Activated T-cell treated with anti-CD3 and anti-CD28 coated beads, Interleukin-2, amount 50 U/mL, for 24 hours (primary cell): ENCODE results near the gene HCN4.

Source experiments
- DNase-seq: peaks from one replicate; pipeline ENCODE4 v3.0.0-alpha.2; 2020
- H3K27ac Mint-ChIP-seq: 2 replicates; pipeline ENCODE4 v1.8.0; 2020; ENCODE audit warnings: mild to moderate bottlenecking, mixed read lengths
- H3K27me3 Mint-ChIP-seq: 2 replicates; pipeline ENCODE4 v1.8.0; 2020; ENCODE audit warnings: mixed read lengths
- H3K36me3 Mint-ChIP-seq: 2 replicates; pipeline ENCODE4 v1.8.0; 2020; ENCODE audit warnings: low read depth, mixed read lengths
- H3K4me1 Mint-ChIP-seq: 2 replicates; pipeline ENCODE4 v1.8.0; 2020; ENCODE audit warnings: low read depth, mixed read lengths
- H3K4me3 Mint-ChIP-seq: 2 replicates; pipeline ENCODE4 v1.8.0; 2020; ENCODE audit warnings: mild to moderate bottlenecking, moderate library complexity, mixed read lengths
- H3K9me3 Mint-ChIP-seq: 2 replicates; pipeline ENCODE4 v1.8.0; 2020; ENCODE audit warnings: mixed read lengths

HCN4 gene

GRCh38 chr15:73291441-73291840 lies 77.3 kb downstream of the HCN4 start:
- Mint-ChIP-seq H3K4me1 (no peaks in the 10 kb centered on the region), H3K36me3 (peaks cover 39% of the 10 kb centered on the region)

GRCh38 chr15:73287019-73287418 lies 81.7 kb downstream of the HCN4 start:
- DNase-seq: no peak
- H3K4me3 Mint-ChIP-seq: no peak overlapping the region
- H3K9me3 Mint-ChIP-seq: no peaks in the 10 kb centered on the region
- peaks cover 44% of the 10 kb centered on the region for H3K36me3 Mint-ChIP-seq
- no peaks in the 10 kb centered on the region for H3K27me3 Mint-ChIP-seq
- H3K27ac Mint-ChIP-seq: no peak overlapping the region
- peaks cover 7% of the 10 kb centered on the region for H3K4me1 Mint-ChIP-seq

More at GRCh38 chr15:73291441-73291840, 77.3 kb downstream of the HCN4 start:
- no peaks in the 10 kb centered on the region for H3K9me3 Mint-ChIP-seq
- H3K4me3 Mint-ChIP-seq: no peak overlapping the region
- H3K27me3 Mint-ChIP-seq: no peaks in the 10 kb centered on the region
- H3K27ac Mint-ChIP-seq: no peak overlapping the region
- DNase-seq: no peak

- Mint-ChIP-seq H3K36me3 (peaks cover 44% of the 10 kb centered on the region), H3K9me3 (no peaks in the 10 kb centered on the region), H3K4me3 (no peak overlapping the region), H3K4me1 (peaks cover 7% of the 10 kb centered on the region), H3K27me3 (no peaks in the 10 kb centered on the region), H3K27ac (no peak overlapping the region)
- DNase-seq: no peak
Observed at GRCh38 chr15:73286311-73286710, 82.4 kb downstream of the HCN4 start.

DNA sequence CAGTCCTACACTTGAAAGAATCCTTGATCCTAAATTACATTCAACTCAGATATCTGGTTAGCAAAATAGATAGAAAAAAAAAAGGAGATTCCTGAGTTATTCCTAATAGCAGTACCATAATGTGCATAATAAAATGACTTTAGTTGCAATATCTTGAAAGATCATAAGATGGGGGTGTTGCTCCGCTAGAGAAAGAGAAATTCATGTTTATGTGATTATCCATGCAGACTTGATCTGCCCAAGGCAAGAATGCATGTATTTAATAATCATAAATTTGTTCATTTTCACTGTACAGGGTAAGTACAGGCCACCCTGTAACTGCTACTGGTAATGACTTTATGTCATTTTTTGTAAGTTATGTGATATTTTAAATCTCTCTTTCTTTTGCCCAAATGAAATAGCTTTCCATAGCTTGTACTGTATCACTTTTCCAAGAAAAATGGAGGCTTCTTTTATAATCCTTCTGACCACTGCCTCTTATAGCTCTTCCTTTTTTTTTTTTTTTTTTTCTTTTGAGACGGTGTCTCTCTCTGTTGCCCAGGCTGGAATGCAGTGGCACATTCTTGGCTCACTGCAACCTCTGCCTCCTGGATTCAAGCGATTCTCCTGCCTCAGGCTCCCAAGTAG lies 84.6 kb downstream of the HCN4 start:
- DNase-seq: no peak

GRCh38 chr15:73283366-73283962 lies 85.3 kb downstream of the HCN4 start:
- H3K9me3 Mint-ChIP-seq: no peaks in the 10 kb centered on the region
- peaks cover 7% of the 10 kb centered on the region for H3K4me1 Mint-ChIP-seq
- H3K27me3 Mint-ChIP-seq: no peaks in the 10 kb centered on the region
- H3K4me3 Mint-ChIP-seq: no peak overlapping the region
- H3K36me3 Mint-ChIP-seq: peaks cover 27% of the 10 kb centered on the region
- no peak overlapping the region for H3K27ac Mint-ChIP-seq
- no peak for DNase-seq

More for the DNA sequence above, 84.6 kb downstream of the HCN4 start:
- Mint-ChIP-seq H3K4me1 (peaks cover 7% of the 10 kb centered on the region), H3K9me3 (no peaks in the 10 kb centered on the region), H3K27me3 (no peaks in the 10 kb centered on the region), H3K36me3 (peaks cover 34% of the 10 kb centered on the region), H3K27ac (no peak overlapping the region), H3K4me3 (no peak overlapping the region)

GRCh38 chr15:73282567-73283365 lies 86.0 kb downstream of the HCN4 start:
- H3K9me3 Mint-ChIP-seq: no peaks in the 10 kb centered on the region
- no peaks in the 10 kb centered on the region for H3K27me3 Mint-ChIP-seq
- no peak for DNase-seq
- H3K4me1 Mint-ChIP-seq: peaks cover 7% of the 10 kb centered on the region
- no peak overlapping the region for H3K4me3 Mint-ChIP-seq
- peaks cover 20% of the 10 kb centered on the region for H3K36me3 Mint-ChIP-seq
- no peak overlapping the region for H3K27ac Mint-ChIP-seq

DNA sequence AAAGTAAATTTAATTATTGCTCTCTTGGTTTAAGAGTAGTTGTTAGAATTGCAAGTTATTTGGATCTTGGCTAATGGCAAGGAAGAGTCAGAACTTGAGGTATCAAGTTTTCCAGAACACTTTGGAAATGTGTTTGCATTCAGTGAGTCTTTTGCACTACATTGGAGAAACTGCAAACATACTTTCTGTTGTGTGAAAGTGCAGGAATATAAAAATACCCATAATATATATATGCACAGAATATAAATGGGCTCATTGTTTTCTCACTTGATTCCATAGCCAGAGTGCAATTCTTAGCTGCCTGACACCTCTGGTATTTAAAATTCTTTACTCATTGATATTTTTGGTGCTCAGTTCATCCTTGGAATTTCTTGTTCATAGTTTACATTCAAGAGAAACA lies 92.9 kb downstream of the HCN4 start:
- Mint-ChIP-seq H3K9me3 (no peaks in the 10 kb centered on the region), H3K4me3 (no peak overlapping the region), H3K27ac (no peak overlapping the region), H3K27me3 (no peaks in the 10 kb centered on the region), H3K36me3 (no peaks in the 10 kb centered on the region), H3K4me1 (peaks cover 4% of the 10 kb centered on the region)
- DNase-seq: no peak

GRCh38 chr15:73273181-73274002 lies 95.4 kb downstream of the HCN4 start:
- Mint-ChIP-seq H3K4me3 (no peak overlapping the region), H3K27ac (no peak overlapping the region), H3K4me1 (peaks cover 4% of the 10 kb centered on the region), H3K9me3 (no peaks in the 10 kb centered on the region), H3K36me3 (peaks cover 11% of the 10 kb centered on the region), H3K27me3 (no peaks in the 10 kb centered on the region)
- peak; percentile 37 for DNase-seq

GRCh38 chr15:73270366-73271097 lies 98.2 kb downstream of the HCN4 start:
- Mint-ChIP-seq H3K9me3 (no peaks in the 10 kb centered on the region), H3K4me1 (peaks cover 4% of the 10 kb centered on the region), H3K27ac (no peak overlapping the region), H3K4me3 (no peak overlapping the region), H3K27me3 (no peaks in the 10 kb centered on the region), H3K36me3 (peaks cover 11% of the 10 kb centered on the region)
- no peak for DNase-seq
